Measurements from ENCODE around the gene SLC7A4.
"Not testable (repeated sequence)": the region's sequence is repeated elsewhere in the genome, so short reads cannot be mapped to it uniquely, and the experiment has no call there.

The SLC7A4 gene

DNA sequence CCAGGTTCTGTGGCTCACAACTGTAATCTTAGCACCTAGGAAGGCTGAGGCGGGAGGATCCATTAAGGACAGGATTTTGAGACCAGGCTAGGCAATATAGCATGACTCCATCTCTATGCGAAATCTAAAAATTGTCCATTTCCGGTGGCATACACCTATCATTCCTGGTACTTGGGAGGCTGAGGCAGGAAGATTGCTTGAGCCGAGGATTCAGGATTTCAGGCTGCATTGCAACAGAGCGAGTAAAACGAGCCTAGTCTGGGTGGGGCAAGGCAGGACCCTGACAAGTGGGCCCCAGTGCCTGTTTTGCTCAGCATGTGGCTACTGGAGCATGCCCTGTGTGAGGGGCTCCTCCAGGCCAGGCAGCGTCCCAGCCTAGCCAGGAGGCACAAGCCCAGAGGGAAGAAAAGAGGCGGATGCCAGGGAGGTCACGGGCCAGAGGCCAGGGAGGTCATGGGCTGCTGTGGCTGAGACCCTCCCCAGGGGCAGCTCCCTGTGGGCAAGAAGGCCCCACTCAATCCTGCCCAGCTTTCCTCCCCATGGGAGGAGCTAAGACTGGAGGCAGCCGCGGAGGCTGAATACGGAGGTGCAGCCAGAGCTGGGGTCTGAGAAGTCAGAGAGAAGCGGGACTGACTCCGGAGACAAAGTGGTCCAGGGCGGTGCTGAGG lies 21.8 kb upstream of the SLC7A4 start:
- H3K4me3 ChIP-seq (replicated peaks in 1 of 2; ENCODE audit: low read depth in 2 of 2, low read length in 2 of 2) = no peak overlapping the region
- DNase-seq (ENCODE audit: low read depth in 2 of 2) = no peak
- TF ChIP-seq, protein P1, sequence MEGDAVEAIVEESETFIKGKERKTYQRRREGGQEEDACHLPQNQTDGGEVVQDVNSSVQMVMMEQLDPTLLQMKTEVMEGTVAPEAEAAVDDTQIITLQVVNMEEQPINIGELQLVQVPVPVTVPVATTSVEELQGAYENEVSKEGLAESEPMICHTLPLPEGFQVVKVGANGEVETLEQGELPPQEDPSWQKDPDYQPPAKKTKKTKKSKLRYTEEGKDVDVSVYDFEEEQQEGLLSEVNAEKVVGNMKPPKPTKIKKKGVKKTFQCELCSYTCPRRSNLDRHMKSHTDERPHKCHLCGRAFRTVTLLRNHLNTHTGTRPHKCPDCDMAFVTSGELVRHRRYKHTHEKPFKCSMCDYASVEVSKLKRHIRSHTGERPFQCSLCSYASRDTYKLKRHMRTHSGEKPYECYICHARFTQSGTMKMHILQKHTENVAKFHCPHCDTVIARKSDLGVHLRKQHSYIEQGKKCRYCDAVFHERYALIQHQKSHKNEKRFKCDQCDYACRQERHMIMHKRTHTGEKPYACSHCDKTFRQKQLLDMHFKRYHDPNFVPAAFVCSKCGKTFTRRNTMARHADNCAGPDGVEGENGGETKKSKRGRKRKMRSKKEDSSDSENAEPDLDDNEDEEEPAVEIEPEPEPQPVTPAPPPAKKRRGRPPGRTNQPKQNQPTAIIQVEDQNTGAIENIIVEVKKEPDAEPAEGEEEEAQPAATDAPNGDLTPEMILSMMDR (IDR thresholded peaks at IDR 0.05; ENCODE audit: low read depth, low read length) = no peak

DNA sequence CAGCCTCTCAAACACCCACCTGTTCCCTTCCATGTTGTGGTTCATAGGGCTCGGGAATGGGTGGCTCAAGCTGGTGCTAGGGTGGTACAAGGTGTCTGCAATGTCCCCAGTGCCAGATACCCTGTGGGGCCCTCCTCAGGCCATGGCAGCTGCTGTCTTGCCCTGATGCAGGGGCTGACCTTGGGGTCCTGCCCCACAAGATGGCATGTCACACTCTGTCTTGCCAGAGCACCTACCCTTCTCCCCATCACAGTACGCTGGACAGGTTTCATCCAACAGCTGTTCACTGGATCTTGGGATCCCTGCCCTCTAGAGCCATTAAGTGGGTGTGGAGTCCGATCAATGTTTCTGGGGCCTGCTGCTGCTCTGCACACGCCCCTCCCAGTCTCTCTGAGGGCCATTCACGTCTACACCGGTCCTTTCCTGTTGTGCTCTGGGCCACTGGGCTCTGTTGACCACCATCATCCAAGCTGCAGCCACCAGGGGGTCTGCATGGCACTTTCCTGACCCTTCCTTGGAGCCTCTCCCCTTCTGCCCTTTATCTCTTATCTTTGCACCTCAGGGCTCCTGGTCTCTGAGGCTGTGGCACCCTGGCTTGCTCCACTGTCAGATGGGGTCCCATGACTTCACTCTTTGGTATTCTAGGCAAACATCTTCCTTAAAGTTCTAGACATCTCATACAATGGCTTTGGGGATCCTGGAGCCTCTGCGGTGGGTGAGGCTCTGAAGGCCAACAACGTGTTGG lies 20.5 kb upstream of the SLC7A4 start:
- no peak for DNase-seq (ENCODE audit: low read depth in 2 of 2)
- TF ChIP-seq, protein P1 (IDR thresholded peaks at IDR 0.05; ENCODE audit: low read depth, low read length) = no peak
- H3K4me3 ChIP-seq (replicated peaks in 1 of 2; ENCODE audit: low read depth in 2 of 2, low read length in 2 of 2) = no peak overlapping the region

DNA sequence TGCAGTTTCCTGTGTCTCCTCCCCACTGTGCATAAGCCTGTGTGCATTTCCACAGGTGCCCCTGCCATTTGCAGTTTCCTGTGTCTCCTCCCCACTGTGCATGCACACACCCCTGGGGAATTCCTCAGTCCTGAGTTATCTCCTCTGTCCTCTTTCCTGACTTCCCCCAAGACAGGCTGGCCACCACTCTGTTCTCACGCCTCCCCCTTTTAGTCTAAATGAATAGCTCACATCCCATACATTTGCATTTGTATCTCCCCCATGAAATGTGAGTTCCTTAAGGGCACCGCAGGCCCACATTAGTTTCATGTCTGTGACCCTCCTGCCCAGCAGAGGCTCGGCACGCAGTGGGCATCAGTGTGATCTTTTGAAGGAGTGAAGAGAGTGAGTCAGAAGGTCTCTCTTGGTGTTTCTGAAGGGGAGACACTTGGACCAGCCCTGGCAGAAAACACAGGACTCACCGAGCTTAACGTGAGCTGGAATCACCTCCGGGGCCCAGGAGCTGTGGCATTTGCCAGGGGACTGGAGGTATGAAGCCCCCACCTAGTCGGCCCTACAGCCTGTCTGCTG lies 19.6 kb upstream of the SLC7A4 start:
- no peak overlapping the region for H3K4me3 ChIP-seq (replicated peaks in 1 of 2; ENCODE audit: low read depth in 2 of 2, low read length in 2 of 2)
- no peak for DNase-seq (ENCODE audit: low read depth in 2 of 2)
- TF ChIP-seq, protein P1 (IDR thresholded peaks at IDR 0.05; ENCODE audit: low read depth, low read length) = no peak

DNA sequence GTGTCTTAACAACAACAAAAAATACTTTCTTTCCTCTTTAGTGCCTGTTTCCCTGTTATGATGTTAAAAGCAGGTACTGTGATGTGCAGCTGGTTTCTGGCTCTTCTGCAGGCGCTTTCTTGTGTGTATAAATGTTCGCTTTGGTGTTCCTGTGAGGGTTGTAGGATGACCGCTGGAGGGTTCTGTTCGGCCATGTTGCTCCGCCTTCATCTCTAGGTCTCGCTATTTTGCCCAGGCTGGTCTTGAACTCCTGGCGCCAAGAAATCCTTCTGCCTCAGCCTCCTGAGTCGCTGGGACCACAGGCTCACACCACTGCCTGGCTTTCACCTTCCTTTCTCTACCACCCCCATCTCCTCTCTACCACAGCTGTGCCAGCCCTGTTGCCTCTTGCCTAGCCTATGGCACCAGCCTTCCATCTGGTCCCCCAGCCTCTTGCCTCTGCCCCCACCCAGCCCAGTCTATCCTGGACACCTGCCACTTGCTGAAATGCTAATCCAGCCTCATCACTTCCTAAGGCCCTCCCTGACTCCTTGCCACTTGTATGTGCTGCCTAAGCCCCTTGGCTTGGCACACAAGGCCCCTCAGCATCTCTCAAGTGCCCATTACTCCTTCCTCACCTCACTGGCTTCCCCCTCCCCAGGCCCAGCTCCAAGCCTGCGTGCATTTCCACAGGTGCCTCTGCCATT lies 18.9 kb upstream of the SLC7A4 start:
- DNase-seq (ENCODE audit: low read depth in 2 of 2) = no peak
- TF ChIP-seq, protein P1 (IDR thresholded peaks at IDR 0.05; ENCODE audit: low read depth, low read length) = no peak
- no peak overlapping the region for H3K4me3 ChIP-seq (replicated peaks in 1 of 2; ENCODE audit: low read depth in 2 of 2, low read length in 2 of 2)

DNA sequence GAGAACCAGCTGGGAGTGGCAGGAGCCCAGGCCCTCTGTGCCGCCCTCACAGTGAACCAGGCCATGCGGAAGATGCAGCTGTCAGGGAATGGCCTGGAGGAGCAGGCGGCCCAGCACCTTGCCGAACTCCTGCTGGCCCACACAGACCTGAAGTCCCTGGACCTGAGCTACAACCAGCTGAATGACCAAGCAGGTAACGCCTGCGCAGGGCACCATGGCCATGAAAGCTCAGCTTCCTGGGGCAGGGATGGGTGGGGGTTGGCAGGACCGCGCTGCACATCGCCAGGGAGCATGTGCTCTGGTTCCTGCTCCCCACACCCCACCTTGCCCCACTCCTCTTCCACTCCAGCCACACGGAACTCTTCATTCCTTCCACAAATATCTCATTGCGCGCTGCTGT lies 16.6 kb upstream of the SLC7A4 start:
- not testable (repeated sequence) for H3K4me3 ChIP-seq (replicated peaks in 1 of 2; ENCODE audit: low read depth in 2 of 2, low read length in 2 of 2); DNase-seq (ENCODE audit: low read depth in 2 of 2)

DNA sequence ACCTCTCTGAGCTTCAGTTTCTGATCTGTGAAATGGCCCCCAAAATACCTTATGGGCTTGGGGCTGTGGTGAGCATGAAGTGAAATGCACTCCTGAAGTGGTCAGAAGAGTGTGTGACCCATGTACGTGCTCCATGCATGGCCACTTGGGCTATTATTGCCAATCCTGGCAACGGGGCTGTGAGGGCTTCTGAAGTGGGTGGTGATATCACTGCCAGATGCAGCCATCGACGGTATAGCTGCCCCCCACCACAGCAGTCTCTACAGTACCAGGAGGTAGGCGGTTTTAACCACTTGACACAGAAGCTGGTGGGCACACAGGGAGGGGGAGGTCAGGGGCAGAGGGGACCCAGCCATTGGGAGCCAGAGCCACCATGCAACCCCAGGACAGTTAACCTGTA lies 16.1 kb upstream of the SLC7A4 start:
- not testable (repeated sequence) for DNase-seq (ENCODE audit: low read depth in 2 of 2); H3K4me3 ChIP-seq (replicated peaks in 1 of 2; ENCODE audit: low read depth in 2 of 2, low read length in 2 of 2)

DNA sequence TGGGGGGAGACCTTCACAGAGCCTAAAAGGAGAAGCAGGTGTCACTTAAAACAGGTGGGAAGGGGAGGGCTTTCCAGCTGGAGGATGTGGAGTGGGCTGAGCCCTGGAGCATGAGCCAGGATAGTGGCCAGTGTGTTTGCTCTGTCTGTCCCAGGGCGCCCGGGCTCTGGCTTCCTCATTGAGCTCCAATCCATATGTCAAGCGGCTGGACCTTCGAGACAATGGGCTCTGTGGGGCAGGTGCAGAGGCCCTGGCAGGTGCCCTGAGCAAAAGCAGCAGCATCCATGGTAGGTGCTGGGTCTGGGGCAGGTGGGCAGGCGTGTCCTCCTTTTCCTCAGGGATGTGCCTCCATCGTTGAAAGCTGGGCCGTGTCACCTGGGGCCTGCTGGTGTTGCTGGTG lies 15.4 kb upstream of the SLC7A4 start:
- TF ChIP-seq, protein P1 (IDR thresholded peaks at IDR 0.05; ENCODE audit: low read depth, low read length) = no peak
- H3K4me3 ChIP-seq (replicated peaks in 1 of 2; ENCODE audit: low read depth in 2 of 2, low read length in 2 of 2) = no peak overlapping the region
- no peak for DNase-seq (ENCODE audit: low read depth in 2 of 2)
